SHP77 (cell line): ENCODE data around the gene PIGS.
"Not testable (repeated sequence)": the region's sequence is repeated elsewhere in the genome, so short reads cannot be mapped to it uniquely, and the experiment has no call there.

ENCODE experiments used
- DNase-seq, 2 experiments: peaks; one replicate each; lab custom pipeline; 2025; lab: John Stamatoyannopoulos, UW

Gene PIGS

DNA sequence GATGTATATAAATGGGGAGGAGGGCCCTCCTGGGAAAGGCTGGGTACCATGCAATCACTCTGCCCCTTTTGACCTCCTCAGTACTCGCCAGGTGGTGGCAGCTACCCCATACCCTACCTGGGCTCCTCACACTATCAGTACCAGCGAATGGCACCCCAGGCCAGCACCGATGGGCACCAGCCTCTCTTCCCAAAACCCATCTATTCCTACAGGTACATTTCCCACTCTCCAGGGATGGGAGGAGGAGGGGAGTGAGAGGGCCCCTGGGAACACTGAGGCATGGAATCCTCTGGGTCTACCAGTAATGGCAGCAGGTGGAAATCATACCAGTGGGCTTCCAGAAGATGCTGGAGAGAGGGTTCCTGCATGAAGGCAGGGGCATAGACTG is 42.3 kb downstream of the PIGS start:
- DNase-seq = no peak

DNA sequence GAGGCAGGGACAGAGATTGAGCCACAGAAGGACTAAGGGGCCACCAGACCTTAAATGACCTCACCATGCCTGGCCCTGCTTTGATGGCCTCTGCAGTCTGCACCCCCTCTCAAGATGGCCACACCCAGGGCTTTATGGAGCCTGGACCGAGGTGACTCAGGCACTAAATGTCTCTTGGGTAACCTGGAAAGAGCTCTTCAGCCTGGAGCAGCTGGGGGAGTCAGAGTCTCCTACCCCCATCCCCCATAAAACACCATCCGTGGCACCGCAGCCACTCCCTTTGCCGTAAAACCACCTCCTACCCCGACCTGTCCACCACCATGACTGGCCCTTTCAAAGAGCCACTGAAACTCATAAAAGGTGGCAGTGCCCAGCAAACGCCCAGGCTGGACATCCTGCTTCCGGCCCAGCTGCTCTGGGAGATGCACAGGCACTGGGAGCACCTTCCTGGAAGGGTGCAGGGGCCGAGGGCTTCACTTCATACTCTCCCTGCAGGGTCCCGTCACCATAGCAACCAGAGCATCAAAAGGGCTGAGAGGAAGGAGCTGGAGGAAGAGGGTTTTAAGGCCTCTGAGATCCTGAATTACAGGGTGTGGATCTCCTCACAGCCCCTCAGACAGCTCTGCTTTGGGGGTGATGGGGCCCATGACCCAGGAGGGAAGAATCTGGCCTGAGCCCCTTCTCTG is 42.9 kb downstream of the PIGS start:
- no peak for DNase-seq

DNA sequence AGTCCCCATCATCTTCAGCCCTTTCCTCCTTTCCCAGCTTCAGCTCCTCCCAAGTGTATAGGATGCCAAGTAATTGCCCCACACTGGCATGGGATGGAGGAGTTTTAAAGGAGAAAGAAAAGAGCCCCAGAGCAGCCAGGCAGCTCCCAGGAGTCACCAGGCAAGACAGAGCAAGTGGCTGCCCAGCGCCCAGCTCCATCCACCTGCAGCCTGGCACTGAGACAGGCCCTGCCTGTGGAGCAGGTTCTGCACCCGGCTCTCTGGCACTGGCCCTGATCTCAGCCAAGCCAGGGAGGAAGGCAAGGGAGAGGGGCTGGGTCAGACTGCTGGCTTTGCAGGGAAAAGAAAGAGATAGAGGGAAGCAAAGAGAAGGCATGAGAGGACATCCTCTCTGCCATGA is 43.5 kb downstream of the PIGS start:
- DNase-seq = no peak

DNA sequence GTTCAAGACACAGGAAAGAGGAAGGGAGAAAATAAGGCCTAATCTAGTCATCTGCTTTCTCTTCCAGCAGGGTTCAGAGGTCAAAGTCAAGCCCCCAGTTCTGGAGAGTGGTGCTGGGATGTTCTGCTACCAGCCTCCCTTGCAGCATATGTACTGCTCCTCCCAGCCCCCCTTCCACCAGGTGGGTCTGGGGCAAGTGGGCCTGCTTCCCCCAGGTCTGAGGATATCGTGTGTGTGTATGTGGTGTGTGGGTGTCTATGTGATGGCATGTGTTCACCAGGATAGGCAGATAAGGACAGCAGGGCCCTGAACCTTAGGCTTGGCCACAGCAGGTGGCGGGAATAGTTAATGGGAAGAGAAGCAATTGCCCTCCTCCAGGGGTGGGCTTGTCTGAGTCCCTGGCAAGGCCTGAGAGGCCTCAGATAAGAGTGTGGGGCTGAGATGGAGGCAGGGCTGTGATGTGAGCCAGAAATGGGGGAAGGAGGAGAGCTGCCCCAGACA is 44.1 kb downstream of the PIGS start:
- no peak for DNase-seq

DNA sequence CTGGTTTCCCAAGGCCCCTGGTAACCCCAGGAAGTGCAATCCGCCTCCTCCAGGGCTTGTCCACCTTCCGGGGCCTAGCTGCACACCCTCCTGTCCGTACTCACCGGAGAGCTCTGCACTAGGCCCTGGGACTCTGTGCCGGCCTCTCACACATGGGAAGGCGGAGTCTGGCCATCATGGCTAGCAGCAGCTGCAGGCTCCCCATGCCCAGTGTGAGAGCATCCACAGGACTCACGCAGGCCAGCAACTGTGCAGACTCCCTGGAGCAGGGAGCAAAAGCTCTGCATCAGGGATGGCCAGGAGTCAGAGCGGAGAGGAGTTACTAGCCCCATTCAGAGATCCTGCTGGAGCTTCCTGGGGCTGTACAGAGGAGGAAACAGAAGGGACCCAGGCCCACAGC is 44.9 kb downstream of the PIGS start:
- no peak for DNase-seq

DNA sequence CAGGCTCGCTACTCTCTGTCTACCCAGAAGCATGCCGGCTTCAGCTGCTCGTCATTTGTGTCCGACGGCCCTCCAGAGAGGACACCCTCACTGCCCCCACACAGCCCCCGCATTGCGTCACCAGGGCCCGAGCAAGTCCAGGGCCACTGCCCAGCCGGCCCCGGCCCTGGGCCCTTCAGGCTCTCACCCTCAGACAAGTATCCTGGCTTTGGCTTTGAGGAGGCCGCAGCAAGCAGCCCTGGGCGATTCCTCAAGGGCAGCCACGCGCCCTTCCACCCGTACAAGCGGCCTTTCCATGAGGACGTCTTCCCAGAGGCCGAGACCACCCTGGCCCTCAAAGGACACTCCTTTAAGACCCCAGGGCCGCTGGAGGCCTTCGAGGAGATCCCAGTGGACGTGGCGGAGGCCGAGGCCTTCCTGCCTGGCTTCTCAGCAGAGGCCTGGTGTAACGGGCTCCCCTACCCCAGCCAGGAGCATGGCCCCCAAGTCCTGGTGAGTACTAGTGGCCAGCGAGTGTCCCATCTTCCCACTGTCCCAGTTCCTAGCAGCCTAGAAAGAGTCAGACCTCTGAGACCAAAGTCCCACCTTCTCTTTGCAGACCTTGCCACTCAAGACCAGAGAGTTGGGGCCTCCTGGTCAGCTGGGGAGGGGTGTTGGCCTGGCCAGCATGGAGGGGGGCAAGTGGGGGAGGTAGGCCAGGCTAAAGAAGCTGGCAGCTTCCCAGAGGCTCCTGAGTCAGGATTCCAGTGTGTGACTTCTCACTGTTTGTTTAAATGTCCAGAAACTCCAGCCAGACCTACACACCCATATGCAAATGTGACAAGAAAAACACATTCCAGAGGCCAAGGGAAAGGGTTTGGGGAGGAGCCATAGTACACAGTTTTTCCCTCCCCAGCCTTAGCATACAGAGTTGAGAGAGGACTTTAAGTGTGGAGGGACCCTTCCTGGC is 46.6 kb downstream of the PIGS start:
- DNase-seq = no peak

DNA sequence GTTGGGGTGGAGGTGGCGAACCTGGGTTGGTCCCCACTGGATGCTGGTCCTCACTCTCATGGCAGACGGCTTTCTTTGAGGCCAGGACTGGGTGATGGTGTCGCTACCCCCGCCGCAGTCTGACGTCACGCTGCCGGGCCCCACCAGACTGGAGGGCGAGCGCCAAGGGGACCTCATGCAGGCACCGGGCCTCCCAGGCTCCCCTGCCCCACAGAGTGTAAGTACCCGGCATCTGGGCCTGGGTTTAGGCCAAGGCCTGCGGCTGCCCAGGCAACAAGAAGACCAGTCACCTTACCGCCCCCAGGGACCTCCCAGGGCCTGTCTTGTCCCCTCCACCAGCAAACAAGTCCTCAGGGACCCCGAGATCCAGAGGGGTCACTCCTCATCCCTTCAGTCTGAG is 47.4 kb downstream of the PIGS start:
- no peak for DNase-seq

DNA sequence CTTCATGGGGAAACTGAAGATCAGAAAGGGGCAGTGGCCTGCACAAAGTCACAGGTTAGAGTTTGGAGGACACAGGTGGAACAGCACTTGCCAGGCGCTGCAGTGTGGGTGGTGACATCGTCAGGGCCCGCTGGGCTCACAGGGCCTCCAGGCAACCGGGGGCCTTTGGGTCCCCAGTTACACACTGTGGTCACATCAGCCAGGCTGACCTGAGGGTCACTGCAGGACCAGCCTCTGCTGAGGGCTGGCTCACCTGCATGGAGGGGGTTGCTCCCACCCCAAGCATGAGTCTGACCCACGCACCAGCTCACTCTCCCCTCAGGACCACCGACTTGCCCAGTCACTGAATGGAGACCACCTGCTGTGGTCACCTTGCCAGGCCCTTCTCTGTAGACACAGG is 48.1 kb downstream of the PIGS start:
- no peak for DNase-seq

DNA sequence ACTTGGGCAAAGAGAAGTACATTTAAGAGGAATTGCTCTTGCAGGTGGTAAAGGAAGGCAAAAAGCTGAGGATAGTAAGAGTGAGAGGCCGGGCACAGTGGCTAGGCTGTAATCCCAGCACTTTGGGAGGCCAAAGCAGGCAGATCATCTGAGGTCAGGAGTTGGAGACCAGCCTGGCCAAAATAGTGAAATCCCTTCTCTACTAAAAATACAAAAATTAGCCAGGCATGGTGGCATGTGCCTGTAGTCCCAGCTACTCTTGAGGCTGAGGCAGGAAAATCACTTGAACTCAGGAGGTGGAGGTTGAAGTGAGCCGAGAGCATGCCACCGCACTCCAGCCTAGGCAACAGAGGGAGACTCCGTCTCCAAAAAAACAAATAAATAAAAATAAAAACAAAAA is 49.0 kb downstream of the PIGS start:
- not testable (repeated sequence) for DNase-seq

DNA sequence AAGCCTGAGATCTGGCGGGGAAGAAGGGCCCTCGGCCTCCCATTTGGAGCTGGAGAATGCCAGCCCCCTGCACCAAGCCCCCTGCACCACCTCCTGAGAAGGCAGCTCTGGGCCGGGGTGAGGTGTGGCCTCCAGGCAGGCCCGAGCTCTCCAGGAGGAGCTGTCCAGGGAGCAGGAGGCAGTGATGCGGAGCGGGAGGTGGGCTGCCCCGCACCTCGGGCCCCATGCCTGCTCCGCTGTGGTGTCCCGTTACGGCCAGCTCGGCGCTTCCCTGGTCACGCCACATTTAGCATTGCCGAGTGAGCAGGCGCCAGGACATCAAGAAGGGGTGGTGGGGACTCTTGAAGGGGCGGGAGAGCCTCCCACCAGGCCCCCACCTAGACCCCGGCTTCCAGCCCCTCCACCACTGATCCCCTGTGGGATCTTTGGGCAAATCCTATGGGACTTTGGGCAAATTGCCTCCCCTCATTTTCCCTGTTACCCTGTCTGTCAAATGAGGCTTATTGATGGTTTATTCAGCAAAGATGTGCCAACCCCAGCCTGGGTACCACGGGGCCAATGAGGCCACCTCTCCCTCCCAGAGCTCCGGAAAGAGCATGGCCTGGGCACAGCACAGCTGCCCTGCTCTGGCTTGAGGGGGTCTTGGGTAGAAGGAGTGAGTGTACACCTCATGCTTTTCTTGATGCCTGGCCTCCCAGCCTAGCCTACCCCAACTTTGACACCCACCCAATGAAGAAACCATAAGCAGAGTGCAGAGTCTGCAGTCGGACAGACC is 49.8 kb downstream of the PIGS start:
- no peak for DNase-seq

DNA sequence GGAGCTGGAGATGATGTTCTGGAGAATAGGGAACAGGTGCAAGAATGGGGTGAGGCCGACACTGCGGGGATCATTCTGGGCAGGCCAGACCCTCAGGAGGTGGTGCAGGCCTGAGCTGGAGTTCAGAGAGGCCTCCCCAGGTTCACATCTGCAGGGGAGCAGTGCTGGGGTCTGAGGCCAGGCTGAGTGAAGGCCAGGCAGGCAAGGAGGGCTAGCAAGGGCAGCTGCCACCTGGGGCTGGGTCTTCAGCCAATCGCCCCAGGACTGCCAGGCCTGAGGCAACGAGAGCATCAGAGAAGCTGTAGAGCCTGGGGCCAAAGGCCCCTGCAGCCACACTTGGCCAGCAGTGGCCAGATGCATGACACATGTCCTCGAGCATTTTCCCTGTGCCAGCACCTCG is 50.6 kb downstream of the PIGS start:
- DNase-seq = no peak

DNA sequence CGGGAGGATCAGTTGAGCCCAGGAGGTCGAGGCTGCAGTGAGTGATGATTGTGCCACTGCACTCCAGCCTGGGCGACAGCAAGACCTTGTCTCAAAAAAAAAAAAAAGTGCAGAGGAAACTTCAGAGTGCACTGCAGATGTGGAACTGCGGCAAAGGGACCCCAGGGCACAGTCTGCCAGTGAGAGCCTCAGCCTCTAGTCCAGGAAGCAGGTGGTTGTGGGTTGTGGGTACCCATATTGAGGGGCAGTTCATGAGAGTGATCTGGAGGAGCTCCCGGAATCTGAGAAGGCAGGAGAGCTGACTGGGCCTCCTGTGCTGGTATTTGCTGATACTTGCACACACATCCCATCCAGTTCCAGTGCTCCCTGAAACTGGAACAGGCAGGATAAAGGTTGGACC is 52.1 kb downstream of the PIGS start:
- no peak for DNase-seq

DNA sequence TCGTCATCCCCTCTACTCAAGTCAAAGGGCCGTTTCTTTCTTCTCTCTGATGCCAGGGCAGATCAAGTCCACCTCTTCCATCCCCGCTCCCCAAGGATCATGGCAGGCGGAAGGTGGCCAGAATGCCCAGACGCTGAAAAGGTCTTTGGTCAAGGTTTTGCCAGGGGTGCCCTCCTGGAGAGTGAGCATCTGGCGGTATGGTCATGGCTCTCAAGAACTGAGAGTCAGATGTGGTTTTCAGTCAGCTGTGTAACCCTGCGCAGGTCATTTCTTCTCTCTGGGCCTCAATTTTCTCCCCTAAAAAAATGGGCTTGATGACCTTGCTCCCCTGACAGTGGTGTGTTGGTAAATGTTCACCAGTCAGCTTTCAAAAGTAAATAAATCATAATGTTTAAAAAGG is 52.7 kb downstream of the PIGS start:
- DNase-seq = no peak

DNA sequence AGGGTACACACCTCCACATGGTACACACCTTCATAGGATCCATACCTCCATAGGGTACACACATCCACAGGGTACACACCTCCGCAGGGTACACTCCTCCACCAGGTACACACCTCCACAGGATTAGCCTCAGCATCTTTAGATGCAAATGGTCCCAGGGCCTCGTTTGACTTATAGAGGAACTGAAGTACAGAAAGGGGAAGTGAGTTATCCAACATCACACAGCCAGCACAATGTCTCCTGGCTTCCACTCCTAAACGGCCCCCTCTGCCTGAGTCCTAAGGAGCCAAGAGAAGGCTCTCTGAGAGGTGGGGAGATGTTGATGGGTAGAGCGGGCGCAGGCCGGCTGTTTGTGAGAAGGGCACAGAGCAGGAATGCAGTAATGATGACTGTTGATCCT is 53.2 kb downstream of the PIGS start:
- DNase-seq = no peak

DNA sequence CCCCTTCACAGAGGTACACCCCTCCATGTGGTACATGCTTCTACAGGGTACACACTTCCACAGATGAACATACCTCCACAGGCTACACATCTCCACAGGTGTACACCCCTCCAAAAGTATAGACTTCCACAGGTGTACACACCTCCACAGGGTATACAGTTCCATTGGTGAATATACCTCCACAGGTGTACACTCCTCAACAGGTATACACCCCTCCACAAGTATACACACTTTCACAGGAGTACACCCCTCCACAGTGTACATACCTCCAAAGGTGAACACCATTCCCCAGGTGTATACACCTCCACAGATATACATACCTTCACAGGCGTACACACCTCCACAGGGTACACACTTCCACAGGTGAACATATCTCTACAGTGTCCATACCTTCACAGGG is 55.8 kb downstream of the PIGS start:
- no peak for DNase-seq

DNA sequence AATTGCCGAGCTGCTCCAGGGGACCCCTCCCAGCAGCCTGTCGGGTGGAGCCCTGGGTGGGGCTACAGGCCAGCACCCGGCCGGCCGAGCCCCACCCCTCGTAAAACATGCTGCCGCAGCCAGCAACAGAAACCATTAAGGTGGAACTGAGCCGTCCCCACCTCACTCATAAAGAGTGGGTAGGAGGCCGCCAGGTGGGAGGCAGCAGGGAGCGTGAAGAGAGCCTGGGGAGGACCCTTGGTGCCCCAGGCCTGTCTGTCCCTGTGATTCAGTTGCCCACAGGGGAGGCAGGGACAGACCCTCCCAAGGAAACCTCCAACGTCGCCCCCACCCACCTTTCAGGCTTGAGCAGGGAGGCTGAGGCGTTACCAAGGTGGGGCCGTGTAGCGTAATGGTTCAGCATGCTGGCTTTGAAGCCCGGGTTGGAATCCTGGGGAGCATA is 56.7 kb downstream of the PIGS start:
- no peak for DNase-seq

DNA sequence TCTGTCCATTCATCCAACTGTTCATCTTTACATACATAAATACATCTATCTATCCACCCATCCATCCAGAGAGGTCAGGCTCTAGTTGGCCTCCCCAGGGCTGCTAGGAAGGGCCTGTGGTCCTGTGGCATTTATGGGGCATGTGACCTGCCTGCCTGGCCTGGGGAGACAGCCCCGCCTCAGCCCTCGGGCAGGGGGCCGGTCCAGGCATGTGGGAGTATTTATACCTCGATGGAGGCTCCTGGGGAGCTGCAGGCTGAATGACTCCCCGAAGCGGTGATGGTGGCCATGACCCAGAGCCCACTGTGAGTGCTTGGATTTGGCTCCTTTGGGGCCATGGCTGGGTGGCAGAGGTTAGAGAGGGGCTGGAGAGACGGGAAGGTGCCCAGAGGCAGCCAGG is 57.8 kb downstream of the PIGS start:
- no peak for DNase-seq

DNA sequence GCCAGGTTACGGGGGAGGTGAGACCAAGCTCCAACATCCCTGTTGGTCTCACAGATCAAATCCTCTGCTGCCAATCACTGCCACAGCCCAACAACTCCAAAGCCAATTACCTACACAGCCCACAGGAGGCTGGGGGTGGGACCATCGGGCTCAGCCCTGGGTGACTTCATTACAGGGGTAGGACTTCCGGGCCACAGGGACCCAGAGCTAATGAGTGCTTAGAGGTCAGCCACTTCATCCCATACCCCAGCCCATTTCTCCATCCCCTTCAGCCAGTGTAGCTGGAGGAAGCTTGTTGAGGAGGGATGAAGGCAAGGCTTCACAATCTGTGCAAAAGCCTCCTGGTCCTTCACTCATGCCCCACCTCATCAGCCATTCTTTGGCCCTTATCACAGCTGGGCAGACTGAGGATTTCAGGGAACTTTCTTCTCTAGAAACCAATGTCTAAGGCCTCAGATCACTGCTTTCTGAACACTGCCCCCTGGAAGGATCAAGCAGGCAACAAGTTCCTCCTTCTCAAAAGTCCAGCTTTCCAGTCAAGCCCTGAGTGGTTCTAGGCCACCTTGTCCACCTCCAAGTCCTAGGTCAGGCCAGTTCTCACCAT is 59.4 kb downstream of the PIGS start:
- no peak for DNase-seq

DNA sequence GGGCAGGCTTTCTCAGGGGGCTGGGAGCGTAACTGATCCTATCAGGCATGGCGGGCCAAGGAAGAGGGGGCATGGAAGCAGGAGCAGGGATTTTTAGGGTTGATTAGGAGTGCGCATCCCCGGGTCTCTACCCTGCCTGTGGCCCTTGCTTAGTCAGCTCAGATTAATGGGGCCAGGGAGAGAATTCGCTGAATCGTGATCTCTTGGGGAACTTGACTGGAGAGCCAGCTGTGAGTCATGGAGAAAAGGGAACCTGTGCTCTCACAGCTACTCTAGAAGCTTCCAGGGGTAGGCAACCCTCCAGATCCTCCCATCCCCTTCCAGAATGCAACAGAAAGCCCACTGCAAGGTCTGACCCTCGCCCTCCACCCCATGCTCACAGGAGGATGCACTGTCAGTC is 61.5 kb downstream of the PIGS start:
- no peak for DNase-seq

DNA sequence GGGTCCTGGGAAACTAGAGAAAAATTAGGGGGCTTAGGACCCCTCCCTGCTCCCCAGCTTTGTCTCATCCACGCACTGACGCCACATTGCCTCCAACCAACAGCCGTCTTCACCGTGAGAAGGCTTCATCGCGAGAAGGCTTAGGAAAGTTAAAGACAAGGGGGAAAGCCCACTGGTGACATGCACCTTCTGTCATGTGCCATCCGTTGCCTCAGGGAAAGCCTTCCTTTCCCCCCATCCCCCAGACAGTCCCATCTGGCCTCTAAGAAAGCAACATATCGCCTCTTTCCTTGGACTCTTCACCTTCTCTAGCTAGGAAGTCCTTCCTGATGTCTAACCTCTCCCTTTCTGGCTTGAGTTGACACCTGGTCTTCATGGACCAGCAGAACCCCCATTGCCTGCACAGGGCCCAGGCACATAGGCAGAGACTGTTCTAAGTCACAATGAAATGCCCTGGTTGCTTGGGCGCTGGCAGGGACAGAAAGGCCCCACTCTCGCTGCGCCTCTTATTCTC is 63.1 kb downstream of the PIGS start:
- no peak for DNase-seq

DNA sequence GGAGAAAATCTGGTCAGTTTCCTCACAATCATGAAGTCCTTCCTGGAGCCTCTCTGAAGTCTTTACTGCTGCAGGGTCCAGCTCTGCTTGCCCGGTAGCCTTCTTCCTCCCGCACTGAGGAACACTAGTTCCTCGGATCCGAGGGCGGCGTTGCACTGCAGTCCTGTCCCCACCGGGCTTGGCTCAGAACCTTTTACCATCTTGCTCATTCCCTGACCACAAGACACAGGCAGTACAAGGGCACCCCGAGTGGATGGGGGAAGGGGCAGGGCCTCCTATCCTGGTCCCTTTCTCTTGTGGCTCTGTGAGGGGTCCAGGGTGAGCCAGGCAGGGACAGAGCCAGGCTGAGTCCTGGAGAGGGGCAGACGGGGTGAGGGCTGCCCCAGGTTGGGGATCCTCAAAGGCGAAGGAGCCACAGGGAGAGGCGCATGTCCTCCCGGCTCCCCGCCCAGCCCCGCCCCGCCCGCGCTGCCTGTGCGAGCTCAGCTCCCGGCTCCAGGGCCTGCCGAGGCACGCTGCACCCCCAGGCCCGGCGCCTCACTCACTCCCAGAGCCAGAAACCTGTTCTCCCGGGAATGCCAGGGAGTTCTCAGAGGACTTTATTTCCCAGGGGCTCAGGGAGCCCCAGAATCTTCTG is 63.6 kb downstream of the PIGS start:
- DNase-seq = no peak
